Measurements from ENCODE around the gene EIPR1. TPM values are rescaled to one million over a fixed set of nuclear protein-coding genes. Genes with fewer than 3 reads are reported as not detected.

Gene EIPR1
- total and polyA plus RNA-seq, 2 of the 13 experiments (the other 11 are each of a cell fraction or from before 2014, with no cell fraction given): 70.0 to 96.3 TPM

DNA sequence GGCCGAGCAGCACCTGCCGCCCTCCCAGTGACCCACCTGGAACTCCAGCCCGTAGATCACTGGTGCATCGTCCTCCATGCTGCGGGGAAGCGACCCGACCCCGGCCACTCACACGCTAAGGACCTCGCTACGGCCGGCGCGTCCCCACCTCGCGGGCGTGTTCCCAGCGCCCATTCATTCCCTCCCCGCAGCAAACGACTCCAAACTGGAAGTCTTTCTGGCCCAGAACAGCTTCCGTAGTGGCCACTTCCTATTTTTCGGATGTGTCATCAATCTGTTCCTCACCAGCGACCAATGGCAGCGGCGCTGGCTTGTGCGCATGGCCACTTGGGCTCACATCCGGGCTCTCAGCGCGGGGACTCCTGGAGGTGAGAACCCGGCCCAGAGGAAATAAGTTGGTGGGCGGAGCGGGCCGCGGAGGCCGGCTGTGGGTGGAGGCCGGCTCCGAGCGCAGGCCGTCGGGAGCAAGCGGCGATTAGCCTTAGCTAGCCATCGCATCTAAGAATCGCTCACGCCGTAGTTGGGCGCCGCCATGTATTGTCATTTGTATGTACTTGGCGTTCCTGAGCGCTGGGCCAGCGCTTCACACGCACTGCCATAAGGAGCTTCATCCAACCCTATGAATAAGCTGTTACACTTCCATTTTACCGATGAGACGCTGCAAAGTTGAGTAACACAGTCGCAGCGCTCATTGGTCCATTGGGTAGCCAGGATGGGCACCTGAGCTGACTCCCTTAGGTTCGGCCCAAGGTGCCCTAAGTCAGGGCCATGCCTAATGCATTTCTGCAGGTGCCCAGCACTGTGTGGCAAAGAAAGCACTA is at the start of gene EIPR1 (continued):
- peak; percentile 91 for TF ChIP-seq KDM5B (CRISPR knock-in tag; IDR thresholded peaks at IDR 0.05; ENCODE audit: borderline replicate concordance)
- TF ChIP-seq RXRA (CRISPR knock-in tag; IDR thresholded peaks at IDR 0.05): peak; percentile 83; the same call in 1 of the 2 replicates
- TF ChIP-seq PAX8 (CRISPR knock-in tag; IDR thresholded peaks at IDR 0.05; ENCODE audit: borderline replicate concordance): peak; percentile 87; the same call in 1 of the 2 replicates
- peak; percentile 56 for TF ChIP-seq IKZF4 (CRISPR knock-in tag; IDR thresholded peaks at IDR 0.05; ENCODE audit: borderline replicate concordance, low read depth, not compliant biosample characterization)
- TF ChIP-seq ZSCAN12 (CRISPR knock-in tag; IDR thresholded peaks at IDR 0.05): no peak
- TF ChIP-seq MED1 (CRISPR knock-in tag; IDR thresholded peaks at IDR 0.05): peak; percentile 79
- TF ChIP-seq, protein P1, sequence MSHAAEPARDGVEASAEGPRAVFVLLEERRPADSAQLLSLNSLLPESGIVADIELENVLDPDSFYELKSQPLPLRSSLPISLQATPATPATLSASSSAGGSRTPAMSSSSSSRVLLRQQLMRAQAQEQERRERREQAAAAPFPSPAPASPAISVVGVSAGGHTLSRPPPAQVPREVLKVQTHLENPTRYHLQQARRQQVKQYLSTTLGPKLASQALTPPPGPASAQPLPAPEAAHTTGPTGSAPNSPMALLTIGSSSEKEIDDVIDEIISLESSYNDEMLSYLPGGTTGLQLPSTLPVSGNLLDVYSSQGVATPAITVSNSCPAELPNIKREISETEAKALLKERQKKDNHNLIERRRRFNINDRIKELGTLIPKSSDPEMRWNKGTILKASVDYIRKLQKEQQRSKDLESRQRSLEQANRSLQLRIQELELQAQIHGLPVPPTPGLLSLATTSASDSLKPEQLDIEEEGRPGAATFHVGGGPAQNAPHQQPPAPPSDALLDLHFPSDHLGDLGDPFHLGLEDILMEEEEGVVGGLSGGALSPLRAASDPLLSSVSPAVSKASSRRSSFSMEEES (CRISPR knock-in tag; IDR thresholded peaks at IDR 0.05): no peak
- TF ChIP-seq, protein P2, sequence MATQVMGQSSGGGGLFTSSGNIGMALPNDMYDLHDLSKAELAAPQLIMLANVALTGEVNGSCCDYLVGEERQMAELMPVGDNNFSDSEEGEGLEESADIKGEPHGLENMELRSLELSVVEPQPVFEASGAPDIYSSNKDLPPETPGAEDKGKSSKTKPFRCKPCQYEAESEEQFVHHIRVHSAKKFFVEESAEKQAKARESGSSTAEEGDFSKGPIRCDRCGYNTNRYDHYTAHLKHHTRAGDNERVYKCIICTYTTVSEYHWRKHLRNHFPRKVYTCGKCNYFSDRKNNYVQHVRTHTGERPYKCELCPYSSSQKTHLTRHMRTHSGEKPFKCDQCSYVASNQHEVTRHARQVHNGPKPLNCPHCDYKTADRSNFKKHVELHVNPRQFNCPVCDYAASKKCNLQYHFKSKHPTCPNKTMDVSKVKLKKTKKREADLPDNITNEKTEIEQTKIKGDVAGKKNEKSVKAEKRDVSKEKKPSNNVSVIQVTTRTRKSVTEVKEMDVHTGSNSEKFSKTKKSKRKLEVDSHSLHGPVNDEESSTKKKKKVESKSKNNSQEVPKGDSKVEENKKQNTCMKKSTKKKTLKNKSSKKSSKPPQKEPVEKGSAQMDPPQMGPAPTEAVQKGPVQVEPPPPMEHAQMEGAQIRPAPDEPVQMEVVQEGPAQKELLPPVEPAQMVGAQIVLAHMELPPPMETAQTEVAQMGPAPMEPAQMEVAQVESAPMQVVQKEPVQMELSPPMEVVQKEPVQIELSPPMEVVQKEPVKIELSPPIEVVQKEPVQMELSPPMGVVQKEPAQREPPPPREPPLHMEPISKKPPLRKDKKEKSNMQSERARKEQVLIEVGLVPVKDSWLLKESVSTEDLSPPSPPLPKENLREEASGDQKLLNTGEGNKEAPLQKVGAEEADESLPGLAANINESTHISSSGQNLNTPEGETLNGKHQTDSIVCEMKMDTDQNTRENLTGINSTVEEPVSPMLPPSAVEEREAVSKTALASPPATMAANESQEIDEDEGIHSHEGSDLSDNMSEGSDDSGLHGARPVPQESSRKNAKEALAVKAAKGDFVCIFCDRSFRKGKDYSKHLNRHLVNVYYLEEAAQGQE (IDR thresholded peaks at IDR 0.05; ENCODE audit: borderline replicate concordance in 1 of 2, low read depth in 1 of 2, low read length in 2 of 2): peak in 1 of 2 experiments; percentile 70; a peak in 2 of 4 replicates
- no peak for TF ChIP-seq TCF7L2 (IDR thresholded peaks at IDR 0.05; ENCODE audit: low read depth, low read length)
- TF ChIP-seq REPIN1 (CRISPR knock-in tag; IDR thresholded peaks at IDR 0.05; ENCODE audit: borderline replicate concordance, low read depth): peak; percentile 97
- TF ChIP-seq, protein P3, sequence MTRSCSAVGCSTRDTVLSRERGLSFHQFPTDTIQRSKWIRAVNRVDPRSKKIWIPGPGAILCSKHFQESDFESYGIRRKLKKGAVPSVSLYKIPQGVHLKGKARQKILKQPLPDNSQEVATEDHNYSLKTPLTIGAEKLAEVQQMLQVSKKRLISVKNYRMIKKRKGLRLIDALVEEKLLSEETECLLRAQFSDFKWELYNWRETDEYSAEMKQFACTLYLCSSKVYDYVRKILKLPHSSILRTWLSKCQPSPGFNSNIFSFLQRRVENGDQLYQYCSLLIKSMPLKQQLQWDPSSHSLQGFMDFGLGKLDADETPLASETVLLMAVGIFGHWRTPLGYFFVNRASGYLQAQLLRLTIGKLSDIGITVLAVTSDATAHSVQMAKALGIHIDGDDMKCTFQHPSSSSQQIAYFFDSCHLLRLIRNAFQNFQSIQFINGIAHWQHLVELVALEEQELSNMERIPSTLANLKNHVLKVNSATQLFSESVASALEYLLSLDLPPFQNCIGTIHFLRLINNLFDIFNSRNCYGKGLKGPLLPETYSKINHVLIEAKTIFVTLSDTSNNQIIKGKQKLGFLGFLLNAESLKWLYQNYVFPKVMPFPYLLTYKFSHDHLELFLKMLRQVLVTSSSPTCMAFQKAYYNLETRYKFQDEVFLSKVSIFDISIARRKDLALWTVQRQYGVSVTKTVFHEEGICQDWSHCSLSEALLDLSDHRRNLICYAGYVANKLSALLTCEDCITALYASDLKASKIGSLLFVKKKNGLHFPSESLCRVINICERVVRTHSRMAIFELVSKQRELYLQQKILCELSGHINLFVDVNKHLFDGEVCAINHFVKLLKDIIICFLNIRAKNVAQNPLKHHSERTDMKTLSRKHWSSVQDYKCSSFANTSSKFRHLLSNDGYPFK (CRISPR knock-in tag; IDR thresholded peaks at IDR 0.05; ENCODE audit: borderline replicate concordance): peak; percentile 97
- peak; percentile 78; the same call in 1 of the 2 replicates for TF ChIP-seq ZNF232 (CRISPR knock-in tag; IDR thresholded peaks at IDR 0.05; ENCODE audit: borderline replicate concordance)
- no peak for TF ChIP-seq NONO (IDR thresholded peaks at IDR 0.05)
- TF ChIP-seq NONO (CRISPR knock-in tag; conservative IDR thresholded peaks at IDR 0.05): peak; percentile 98
- TF ChIP-seq ZSCAN30 (CRISPR knock-in tag; IDR thresholded peaks at IDR 0.05): 0 out of 2 replicates have a peak, but pooled peaks have one; percentile 16
- TF ChIP-seq ZNF331 (CRISPR knock-in tag; IDR thresholded peaks at IDR 0.05): peak; percentile 91
- TF ChIP-seq ZFAT (CRISPR knock-in tag; conservative IDR thresholded peaks at IDR 0.05): no peak
- no peak for TF ChIP-seq ZNF180 (CRISPR knock-in tag; IDR thresholded peaks at IDR 0.05; ENCODE audit: borderline replicate concordance, low read depth)
- TF ChIP-seq NFKB2 (CRISPR knock-in tag; IDR thresholded peaks at IDR 0.05; ENCODE audit: borderline replicate concordance): 0 out of 2 replicates have a peak, but pooled peaks have one; percentile 83

Data from HepG2 (cell line).